Measurements from ENCODE around the gene ADM2.

DNA sequence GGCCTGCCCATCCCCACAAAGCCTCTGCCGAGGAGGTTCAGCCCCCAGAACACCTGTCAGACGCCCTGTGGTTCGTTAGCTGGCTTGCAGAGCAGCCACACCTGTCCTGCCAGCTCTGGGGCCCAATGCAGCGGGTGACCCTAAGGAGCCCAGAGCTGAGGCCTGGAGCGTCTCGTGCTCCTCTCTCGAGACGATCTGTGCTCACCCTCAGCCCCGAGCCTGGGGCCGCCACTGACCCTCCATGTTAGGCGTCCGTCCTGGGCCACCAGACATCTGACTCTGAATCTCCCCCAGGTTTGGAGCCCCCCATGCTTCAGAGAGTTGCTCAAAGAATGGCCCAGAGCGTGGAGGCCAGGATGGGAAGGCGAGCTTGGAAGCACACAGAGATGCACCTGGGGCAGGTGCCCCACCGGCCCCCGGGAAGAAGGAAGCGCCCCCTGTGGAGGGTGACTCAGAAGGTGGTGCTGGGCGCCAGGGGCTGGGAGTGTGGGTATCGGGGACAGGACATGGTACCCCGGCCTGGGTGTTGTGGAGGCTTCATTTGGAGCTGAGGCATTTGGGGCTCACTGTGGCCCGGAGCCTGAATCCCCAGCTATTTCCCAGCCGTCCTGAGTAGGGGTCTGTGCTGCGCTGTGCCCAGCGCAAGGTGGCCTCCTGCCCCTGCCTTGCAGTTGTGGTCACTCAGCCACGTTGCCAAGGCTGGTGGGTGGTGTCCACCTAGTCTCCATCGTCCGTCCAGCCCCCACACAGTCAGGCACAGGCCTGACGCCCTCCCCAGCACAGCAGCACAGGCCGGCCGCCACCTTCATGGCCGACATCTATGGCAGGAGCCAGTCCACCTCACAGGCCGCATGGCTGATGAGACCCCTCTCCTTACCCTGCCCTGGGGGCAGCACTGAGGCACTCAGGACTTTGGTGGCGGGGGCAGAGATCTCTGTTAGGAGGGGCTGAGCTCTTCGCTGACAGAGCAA, 42.8 kb upstream of the ADM2 start:
- TF ChIP-seq POLR2AphosphoS5 (IDR thresholded peaks at IDR 0.05) = no peak
- TF ChIP-seq, protein P1, sequence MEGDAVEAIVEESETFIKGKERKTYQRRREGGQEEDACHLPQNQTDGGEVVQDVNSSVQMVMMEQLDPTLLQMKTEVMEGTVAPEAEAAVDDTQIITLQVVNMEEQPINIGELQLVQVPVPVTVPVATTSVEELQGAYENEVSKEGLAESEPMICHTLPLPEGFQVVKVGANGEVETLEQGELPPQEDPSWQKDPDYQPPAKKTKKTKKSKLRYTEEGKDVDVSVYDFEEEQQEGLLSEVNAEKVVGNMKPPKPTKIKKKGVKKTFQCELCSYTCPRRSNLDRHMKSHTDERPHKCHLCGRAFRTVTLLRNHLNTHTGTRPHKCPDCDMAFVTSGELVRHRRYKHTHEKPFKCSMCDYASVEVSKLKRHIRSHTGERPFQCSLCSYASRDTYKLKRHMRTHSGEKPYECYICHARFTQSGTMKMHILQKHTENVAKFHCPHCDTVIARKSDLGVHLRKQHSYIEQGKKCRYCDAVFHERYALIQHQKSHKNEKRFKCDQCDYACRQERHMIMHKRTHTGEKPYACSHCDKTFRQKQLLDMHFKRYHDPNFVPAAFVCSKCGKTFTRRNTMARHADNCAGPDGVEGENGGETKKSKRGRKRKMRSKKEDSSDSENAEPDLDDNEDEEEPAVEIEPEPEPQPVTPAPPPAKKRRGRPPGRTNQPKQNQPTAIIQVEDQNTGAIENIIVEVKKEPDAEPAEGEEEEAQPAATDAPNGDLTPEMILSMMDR (IDR thresholded peaks at IDR 0.05) = no peak

All from esophagus muscularis mucosa (tissue), 3 donors.